Hepatic stellate cell (primary cell): ENCODE results near the gene KISS1R.

Source experiments
- DNase-seq: peaks from one replicate; pipeline ENCODE4 v3.0.0; 2011; ENCODE audit warnings: low spot score

KISS1R gene

GRCh38 chr19:920051-920864, 3.1 kb downstream of the KISS1R start:
- DNase-seq: no peak

- no peak for DNase-seq
These were observed 7.5 kb downstream of the KISS1R start for GRCh38 chr19:924553-925086.

- DNase-seq: peak; percentile 86
These were observed 8.0 kb downstream of the KISS1R start for GRCh38 chr19:925087-925525.

- peak; percentile 92 for DNase-seq
These were observed 8.6 kb downstream of the KISS1R start, which contains the start of gene ARID3A for GRCh38 chr19:925526-926322. ARID3A (plus strand) TSS chr19:926035; CDS start chr19:929529, 3,494 bp downstream.

- DNase-seq: no peak
These were observed 9.1 kb downstream of the KISS1R start for GRCh38 chr19:926323-926588.

GRCh38 chr19:926589-927350, 9.6 kb downstream of the KISS1R start:
- peak; percentile 73 for DNase-seq

- DNase-seq: peak; percentile 43
These were observed 10.2 kb downstream of the KISS1R start for GRCh38 chr19:927351-927779.

GRCh38 chr19:927780-928401, 10.8 kb downstream of the KISS1R start:
- no peak for DNase-seq

- peak; percentile 51 for DNase-seq
These were observed 11.5 kb downstream of the KISS1R start for GRCh38 chr19:928471-929202.

- DNase-seq: no peak
These were observed 12.2 kb downstream of the KISS1R start for GRCh38 chr19:929203-929890.

GRCh38 chr19:929891-930258, 12.7 kb downstream of the KISS1R start:
- DNase-seq: no peak

GRCh38 chr19:931860-932647, 14.9 kb downstream of the KISS1R start:
- no peak for DNase-seq

- peak; percentile 98 for DNase-seq
These were observed 15.8 kb downstream of the KISS1R start for GRCh38 chr19:932648-933552.

- no peak for DNase-seq
These were observed 16.4 kb downstream of the KISS1R start for GRCh38 chr19:933553-933882.

GRCh38 chr19:934197-934840, 17.2 kb downstream of the KISS1R start:
- DNase-seq: no peak

- DNase-seq: no peak
These were observed 17.8 kb downstream of the KISS1R start for GRCh38 chr19:934865-935479.

GRCh38 chr19:936175-936546, 19.0 kb downstream of the KISS1R start:
- DNase-seq: no peak

- no peak for DNase-seq
These were observed 20.1 kb downstream of the KISS1R start for GRCh38 chr19:937259-937694.
